HL-60 (cell line): ENCODE results near the gene MRPS23.

Experiments
- DNase-seq, 2 experiments: peaks; one replicate each; pipeline ENCODE4 v3.0.0-alpha.2; 2010 to 2020; ENCODE audit warnings: low read depth in 1 of 2, low spot score in 1 of 2
- H3K27ac ChIP-seq: fragments of 250-450 bp; sonication (Bioruptor Pico); replicated peaks from 2 replicates; pipeline ENCODE4 v1.5.1; 2020; ENCODE audit warnings: mild to moderate bottlenecking, moderate library complexity
- H3K27me3 ChIP-seq: fragments of 250-450 bp; sonication (Bioruptor Pico); 2 replicates; pipeline ENCODE4 v1.5.1; 2021; ENCODE audit warnings: mild to moderate bottlenecking, moderate library complexity; ENCODE audit not compliant: insufficient read depth, poor library complexity, severe bottlenecking
- H3K4me3 ChIP-seq: replicated peaks from 2 replicates; pipeline ENCODE4 v1.5.1; 2011; ENCODE audit warnings: mild to moderate bottlenecking, control low read depth, low read length; ENCODE audit not compliant: insufficient read depth
- CTCF ChIP-seq: IDR thresholded peaks from one replicate; pipeline ENCODE4 v1.5.1; 2011; ENCODE audit warnings: low read length, control low read depth, inconsistent platforms; ENCODE audit not compliant: insufficient read depth
- GABPA ChIP-seq: IDR thresholded peaks from 2 replicates; pipeline ENCODE4 v1.6.1; 2012; ENCODE audit warnings: low read depth
- POLR2AphosphoS5 ChIP-seq: IDR thresholded peaks from 2 replicates; pipeline ENCODE4 v1.6.1; 2012; ENCODE audit warnings: low read depth
- REST ChIP-seq: IDR thresholded peaks from 2 replicates; pipeline ENCODE4 v1.6.1; 2012; ENCODE audit warnings: low read depth; ENCODE audit not compliant: insufficient replicate concordance
- SPI1 ChIP-seq: IDR thresholded peaks from 2 replicates; pipeline ENCODE4 v1.6.1; 2012; ENCODE audit warnings: low read depth, mild to moderate bottlenecking, borderline replicate concordance

The MRPS23 gene

GRCh38 chr17:57839571-57839923, 10.3 kb downstream of the MRPS23 start:
- DNase-seq, result no peak
- H3K4me3 ChIP-seq, result no peak overlapping the region
- H3K27me3 ChIP-seq, result no peaks in the 10 kb centered on the region
- H3K27ac ChIP-seq, result no peak overlapping the region
- TF ChIP-seq REST (no peak), SPI1 (no peak), GABPA (no peak), CTCF (no peak), POLR2AphosphoS5 (no peak)

GRCh38 chr17:57838857-57839570, 10.8 kb downstream of the MRPS23 start:
- Histone ChIP-seq H3K27ac (no peak overlapping the region), H3K27me3 (no peaks in the 10 kb centered on the region), H3K4me3 (no peak overlapping the region)
- TF ChIP-seq SPI1, result no peak
- no peak for TF ChIP-seq POLR2AphosphoS5
- no peak for TF ChIP-seq REST
- no peak for TF ChIP-seq GABPA
- TF ChIP-seq CTCF, result no peak
- no peak for DNase-seq

- DNase-seq, result no peak
- Histone ChIP-seq H3K4me3 (no peak overlapping the region), H3K27me3 (no peaks in the 10 kb centered on the region), H3K27ac (no peak overlapping the region)
- TF ChIP-seq CTCF, result no peak
- no peak for TF ChIP-seq POLR2AphosphoS5
- no peak for TF ChIP-seq REST
- TF ChIP-seq GABPA, result no peak
- no peak for TF ChIP-seq SPI1
Measured at GRCh38 chr17:57838453-57838852, 11.4 kb downstream of the MRPS23 start.
